Psoas muscle (tissue), 8 donors: ENCODE results near the gene NEU1. TPM values are rescaled to one million over a fixed set of nuclear protein-coding genes. Genes with fewer than 3 reads are reported as not detected.

ENCODE experiments used
- ATAC-seq, 4 donors: fragments of 200-7000 bp; cut with Tn5 transposase; one replicate each; pipeline ENCODE4 v1.9.1; 2020; ENCODE audit warnings: moderate library complexity in 3 of 4, mild to moderate bottlenecking in 2 of 4
- DNase-seq, 2 donors: peaks; one replicate each; pipeline ENCODE4 v3.0.0-alpha.2; 2020
- H3K27ac ChIP-seq: fragments of 200-600 bp; one replicate; pipeline ENCODE4 v1.8.0; 2022
- H3K27me3 ChIP-seq, 3 donors: fragments of 200-600 bp in 1 of 3; one replicate each; pipeline versions ENCODE4 v1.6.1 to v1.8.0; 2013 to 2022; ENCODE audit warnings: low read length in 2 of 3, mild to moderate bottlenecking in 2 of 3, moderate library complexity in 1 of 3; ENCODE audit not compliant: insufficient read depth in 3 of 3
- H3K36me3 ChIP-seq, 2 donors: fragments of 200-600 bp in 1 of 2; one replicate each; pipeline versions ENCODE4 v1.6.1 to v1.8.0; 2013 to 2022; ENCODE audit warnings: low read depth in 1 of 2, mild to moderate bottlenecking in 1 of 2, moderate library complexity in 1 of 2; ENCODE audit not compliant: insufficient read depth in 1 of 2
- H3K4me1 ChIP-seq: fragments of 200-600 bp; one replicate; pipeline ENCODE4 v1.8.0; 2022
- H3K4me3 ChIP-seq: fragments of 200-600 bp; one replicate; pipeline ENCODE4 v1.8.0; 2022; ENCODE audit warnings: mild to moderate bottlenecking
- H3K9me3 ChIP-seq: fragments of 200-600 bp; one replicate; pipeline ENCODE4 v1.8.0; 2022
- WGBS, 3 donors: extraction: QIAGEN DNeasy Blood & Tissue Kit; methylation state at CpG; one replicate each; pipeline versions ENCODE4 v1.1.6 to v1.1.7; 2013; 5-methylcytosine and 5-hydroxymethylcytosine counted together
- intact Hi-C, 2 donors: fragments of 100-400 bp; cut with DNase I; formaldehyde crosslinking; loops; one replicate each; pipeline versions ENCODE4 v1.11.0 to v1.14.2; 2022
- polyA plus RNA-seq, 3 donors: library from polyadenylated mRNA; stranded (reverse); fragments of 200-250 nt; gene quantifications; one replicate each; pipeline ENCODE4 v1.2.3, GENCODE V29; 2013
- total RNA-seq, 4 donors: library from RNA; stranded (reverse); fragmentation: NEBNext Ultra II Directional in 2 of 4; extraction: Animal tissue kit (Norgen Biotek cat#: 25700) in 2 of 4; gene quantifications; one replicate each; pipeline versions ENCODE4 v1.2.1 to v1.2.4, GENCODE V29; 2021 to 2023
- TF ChIP-seq, protein P1 (sequence below): fragments of 200-600 bp; IDR thresholded peaks from one replicate; pipeline ENCODE4 v1.8.0; 2022; ENCODE audit warnings: antibody characterized with exemption
- donor health status: healthy with polysubstance abuse.
- donor health status: DM: no; HTN: no; CAD: no; lungs with moderate emphysema.
- donor health status: Bipolar disorder and iron deficiency.
- donor health status: healthy.
- donor health status: DM: yes; HTN: yes; CAD: no.
- donor health status: DM: no; HTN: no; CAD: no.
- donor health status: DM: no; HTN: no; CAD: no.
- donor health status: DM: yes; HTN: yes; CAD: no.

The NEU1 gene
- total and polyA plus RNA-seq, 7 donors, result 14.2 to 39.8 (median 20.6) TPM

DNA sequence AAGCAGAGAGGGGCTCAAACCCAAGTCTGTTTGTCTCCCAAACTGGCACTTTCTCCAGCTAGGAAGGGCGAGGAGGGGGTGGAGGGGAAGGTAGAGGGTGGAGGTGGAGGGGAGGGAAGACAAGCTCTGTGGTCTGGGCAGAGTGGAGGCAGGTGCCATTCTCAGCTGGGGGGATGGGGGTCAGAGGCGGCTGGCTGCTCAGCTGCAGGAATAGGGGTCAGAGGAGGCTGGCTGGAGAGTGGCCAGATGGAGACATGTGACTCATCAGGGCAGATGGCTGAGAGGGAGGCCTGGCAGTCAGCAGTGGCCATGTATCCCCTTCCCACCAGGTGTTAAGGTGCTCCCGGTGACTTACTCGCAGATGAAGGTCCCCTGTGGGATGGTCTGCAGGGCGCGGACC, 19.7 kb upstream of the NEU1 start:
- no peak overlapping the region for H3K4me3 ChIP-seq
- H3K4me1 ChIP-seq, result no peaks in the 10 kb centered on the region
- H3K36me3 ChIP-seq, result peaks cover 2 to 76% of the 10 kb centered on the region in 2 donors
- WGBS, 3 donors, result 73 to 88% (median 73%) methylated on average over 5 to 6 of the region's 6 CpGs
- H3K9me3 ChIP-seq, result no peaks in the 10 kb centered on the region
- DNase-seq (no peak), ATAC-seq (peak in 2 of 4 donors; percentile 49 to 55)
- intact Hi-C loops, result loop anchor here in 1 of 2 donors (10.0 kb wide), 1 partner anchor 198 kb away; the partner anchor contains the start of gene LY6G5C
- H3K27ac ChIP-seq, result no peak overlapping the region
- TF ChIP-seq, protein P1, sequence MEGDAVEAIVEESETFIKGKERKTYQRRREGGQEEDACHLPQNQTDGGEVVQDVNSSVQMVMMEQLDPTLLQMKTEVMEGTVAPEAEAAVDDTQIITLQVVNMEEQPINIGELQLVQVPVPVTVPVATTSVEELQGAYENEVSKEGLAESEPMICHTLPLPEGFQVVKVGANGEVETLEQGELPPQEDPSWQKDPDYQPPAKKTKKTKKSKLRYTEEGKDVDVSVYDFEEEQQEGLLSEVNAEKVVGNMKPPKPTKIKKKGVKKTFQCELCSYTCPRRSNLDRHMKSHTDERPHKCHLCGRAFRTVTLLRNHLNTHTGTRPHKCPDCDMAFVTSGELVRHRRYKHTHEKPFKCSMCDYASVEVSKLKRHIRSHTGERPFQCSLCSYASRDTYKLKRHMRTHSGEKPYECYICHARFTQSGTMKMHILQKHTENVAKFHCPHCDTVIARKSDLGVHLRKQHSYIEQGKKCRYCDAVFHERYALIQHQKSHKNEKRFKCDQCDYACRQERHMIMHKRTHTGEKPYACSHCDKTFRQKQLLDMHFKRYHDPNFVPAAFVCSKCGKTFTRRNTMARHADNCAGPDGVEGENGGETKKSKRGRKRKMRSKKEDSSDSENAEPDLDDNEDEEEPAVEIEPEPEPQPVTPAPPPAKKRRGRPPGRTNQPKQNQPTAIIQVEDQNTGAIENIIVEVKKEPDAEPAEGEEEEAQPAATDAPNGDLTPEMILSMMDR, result no peak
- H3K27me3 ChIP-seq, result no peaks in the 10 kb centered on the region

DNA sequence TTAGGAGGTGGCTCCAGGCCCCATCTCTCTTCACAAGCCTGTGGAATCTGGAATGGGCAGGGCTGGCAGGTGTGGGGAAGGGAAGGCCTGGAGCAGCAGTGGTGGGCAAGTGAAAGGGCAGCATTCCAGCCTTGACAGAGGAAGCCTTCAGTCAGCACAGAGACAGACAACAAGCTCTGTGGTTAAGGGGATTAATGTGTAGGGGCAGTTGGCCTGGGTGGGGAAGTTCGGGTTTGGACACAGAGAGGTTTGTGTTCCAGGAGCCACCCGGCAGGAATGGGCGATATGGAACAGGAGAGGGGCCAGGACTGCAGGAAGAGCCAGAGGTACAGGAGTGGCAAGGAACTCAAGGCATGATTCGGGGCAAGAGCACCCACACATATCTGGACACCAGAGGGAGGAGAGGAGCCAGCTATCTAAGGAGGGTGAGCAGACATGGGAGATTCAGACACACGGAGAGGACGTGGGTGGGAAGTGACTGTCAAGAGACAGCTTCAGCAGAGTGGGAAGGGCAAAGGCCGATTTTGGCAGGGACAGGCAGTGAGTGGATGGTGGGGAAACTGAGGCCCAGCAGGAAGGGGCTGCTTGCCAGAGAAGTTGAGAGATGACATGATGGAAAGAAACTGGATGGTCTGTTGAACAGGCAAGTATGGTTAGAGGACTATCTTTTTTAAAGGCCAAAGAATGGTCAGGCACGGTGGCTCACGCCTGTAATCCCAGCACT, 18.7 kb upstream of the NEU1 start:
- Histone ChIP-seq H3K36me3 (peaks cover 2 to 65% of the 10 kb centered on the region in 2 donors), H3K27me3 (no peaks in the 10 kb centered on the region), H3K4me1 (no peaks in the 10 kb centered on the region), H3K4me3 (no peak overlapping the region), H3K9me3 (no peaks in the 10 kb centered on the region), H3K27ac (no peak overlapping the region)
- TF ChIP-seq, protein P1, result no peak
- DNase-seq, result no peak
- WGBS, 3 donors, result 77 to 83% (median 81%) methylated on average over 9 of the region's 9 CpGs
- intact Hi-C loops, result loop anchor here in 1 of 2 donors (10.0 kb wide), 1 partner anchor 196 kb away; the partner anchor contains the start of gene LY6G5C
- no peak for ATAC-seq

DNA sequence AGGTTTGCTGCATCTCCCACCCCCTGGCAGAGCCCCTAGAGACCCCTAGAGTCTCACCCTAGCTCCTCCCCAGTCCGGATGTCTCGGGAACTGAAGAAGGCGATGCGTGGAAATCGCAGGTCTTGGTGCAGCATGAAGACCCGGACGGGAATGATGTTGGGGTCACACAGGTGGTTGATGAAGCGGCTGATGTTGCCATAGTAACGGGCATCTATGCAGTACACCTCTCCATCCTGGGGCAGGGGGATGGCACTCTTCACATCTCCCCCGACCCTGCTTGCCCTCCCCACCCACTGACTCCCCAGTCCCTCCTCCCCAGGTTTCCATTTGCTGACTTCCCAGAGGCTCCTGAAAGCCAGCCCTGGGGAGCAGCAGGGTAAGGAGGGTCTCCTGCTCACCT, 18.0 kb upstream of the NEU1 start:
- DNase-seq (no peak), ATAC-seq (no peak)
- intact Hi-C loops, result loop anchor here in 1 of 2 donors (10.0 kb wide), 1 partner anchor 196 kb away; the partner anchor contains the start of gene LY6G5C
- TF ChIP-seq, protein P1, result no peak
- 79 to 86% (median 85%) methylated on average over 10 of the region's 10 CpGs for whole genome bisulfite sequencing, 3 donors
- no peaks in the 10 kb centered on the region for H3K9me3 ChIP-seq
- H3K27me3 ChIP-seq, result no peaks in the 10 kb centered on the region
- H3K4me1 ChIP-seq, result no peaks in the 10 kb centered on the region
- H3K27ac ChIP-seq, result no peak overlapping the region
- H3K36me3 ChIP-seq, result peaks cover 2 to 58% of the 10 kb centered on the region in 2 donors
- H3K4me3 ChIP-seq, result no peak overlapping the region

DNA sequence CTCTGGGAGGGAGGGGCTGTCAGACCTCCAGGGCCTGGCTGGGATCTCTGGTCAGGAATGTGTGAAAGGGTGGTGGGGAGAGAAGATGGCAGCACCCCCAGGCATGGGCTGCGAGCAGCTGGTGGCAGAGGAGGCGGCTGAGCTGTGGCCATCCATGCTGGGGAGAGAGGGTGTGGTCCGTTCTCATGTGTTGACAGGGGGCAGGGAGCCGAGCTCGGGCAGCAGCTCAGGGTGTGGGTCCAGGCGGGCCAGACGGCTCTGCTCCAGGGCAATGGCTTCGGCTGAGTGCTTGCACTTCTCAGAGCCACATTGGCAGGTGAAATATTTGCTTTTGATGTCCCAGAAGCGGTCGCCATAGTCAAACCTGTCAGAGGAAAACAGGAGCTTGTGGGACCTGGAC, 17.3 kb upstream of the NEU1 start:
- DNase-seq (no peak), ATAC-seq (no peak)
- Histone ChIP-seq H3K27me3 (no peaks in the 10 kb centered on the region), H3K27ac (no peak overlapping the region), H3K4me3 (no peak overlapping the region), H3K36me3 (peaks cover 2 to 54% of the 10 kb centered on the region in 2 donors), H3K9me3 (no peaks in the 10 kb centered on the region), H3K4me1 (no peaks in the 10 kb centered on the region)
- TF ChIP-seq, protein P1, result no peak
- intact Hi-C loops, result loop anchor here in 1 of 2 donors (10.0 kb wide), 1 partner anchor 195 kb away; the partner anchor contains the start of gene LY6G5C
- 62 to 84% (median 68%) methylated on average over 10 of the region's 10 CpGs for WGBS, 3 donors
